Measurements from ENCODE around the gene TIAM1.

DNA sequence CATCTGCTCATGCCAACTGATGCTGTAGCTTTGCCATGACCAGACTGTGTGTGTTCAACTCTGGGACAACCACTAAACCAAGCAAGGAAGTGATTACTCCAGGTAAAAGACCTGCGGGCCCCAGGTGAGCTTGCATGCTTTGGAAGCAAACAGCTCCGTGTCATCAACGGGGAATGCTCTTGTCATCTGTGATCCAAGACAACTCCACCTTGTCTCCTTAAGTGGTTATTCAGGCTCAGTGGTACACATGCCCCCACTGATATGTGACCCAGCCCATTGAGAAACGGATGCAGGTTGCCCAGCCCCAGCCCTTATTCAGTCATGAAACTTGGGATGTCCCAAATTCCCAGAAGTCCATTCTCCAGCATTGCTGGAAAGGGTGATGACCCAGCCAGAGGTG lies 89.0 kb downstream of the TIAM1 start:
- TF ChIP-seq, protein P1, sequence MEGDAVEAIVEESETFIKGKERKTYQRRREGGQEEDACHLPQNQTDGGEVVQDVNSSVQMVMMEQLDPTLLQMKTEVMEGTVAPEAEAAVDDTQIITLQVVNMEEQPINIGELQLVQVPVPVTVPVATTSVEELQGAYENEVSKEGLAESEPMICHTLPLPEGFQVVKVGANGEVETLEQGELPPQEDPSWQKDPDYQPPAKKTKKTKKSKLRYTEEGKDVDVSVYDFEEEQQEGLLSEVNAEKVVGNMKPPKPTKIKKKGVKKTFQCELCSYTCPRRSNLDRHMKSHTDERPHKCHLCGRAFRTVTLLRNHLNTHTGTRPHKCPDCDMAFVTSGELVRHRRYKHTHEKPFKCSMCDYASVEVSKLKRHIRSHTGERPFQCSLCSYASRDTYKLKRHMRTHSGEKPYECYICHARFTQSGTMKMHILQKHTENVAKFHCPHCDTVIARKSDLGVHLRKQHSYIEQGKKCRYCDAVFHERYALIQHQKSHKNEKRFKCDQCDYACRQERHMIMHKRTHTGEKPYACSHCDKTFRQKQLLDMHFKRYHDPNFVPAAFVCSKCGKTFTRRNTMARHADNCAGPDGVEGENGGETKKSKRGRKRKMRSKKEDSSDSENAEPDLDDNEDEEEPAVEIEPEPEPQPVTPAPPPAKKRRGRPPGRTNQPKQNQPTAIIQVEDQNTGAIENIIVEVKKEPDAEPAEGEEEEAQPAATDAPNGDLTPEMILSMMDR (IDR thresholded peaks at IDR 0.05; ENCODE audit: control extremely low read depth in 1 of 3, insufficient read depth in 1 of 3, low read depth in 1 of 3, low read length in 3 of 3) = no peak
- no peak for TF ChIP-seq POLR2AphosphoS5 (IDR thresholded peaks at IDR 0.05; ENCODE audit: low read depth, low read length)
- TF ChIP-seq POLR2A (IDR thresholded peaks at IDR 0.05; ENCODE audit: control extremely low read depth in 1 of 2, low read depth in 2 of 2, low read length in 2 of 2) = no peak
- TF ChIP-seq GABPA (IDR thresholded peaks at IDR 0.05; ENCODE audit: borderline replicate concordance, insufficient read depth, low read length) = no peak
